ENCODE measurements around the gene EMP3.

DNA sequence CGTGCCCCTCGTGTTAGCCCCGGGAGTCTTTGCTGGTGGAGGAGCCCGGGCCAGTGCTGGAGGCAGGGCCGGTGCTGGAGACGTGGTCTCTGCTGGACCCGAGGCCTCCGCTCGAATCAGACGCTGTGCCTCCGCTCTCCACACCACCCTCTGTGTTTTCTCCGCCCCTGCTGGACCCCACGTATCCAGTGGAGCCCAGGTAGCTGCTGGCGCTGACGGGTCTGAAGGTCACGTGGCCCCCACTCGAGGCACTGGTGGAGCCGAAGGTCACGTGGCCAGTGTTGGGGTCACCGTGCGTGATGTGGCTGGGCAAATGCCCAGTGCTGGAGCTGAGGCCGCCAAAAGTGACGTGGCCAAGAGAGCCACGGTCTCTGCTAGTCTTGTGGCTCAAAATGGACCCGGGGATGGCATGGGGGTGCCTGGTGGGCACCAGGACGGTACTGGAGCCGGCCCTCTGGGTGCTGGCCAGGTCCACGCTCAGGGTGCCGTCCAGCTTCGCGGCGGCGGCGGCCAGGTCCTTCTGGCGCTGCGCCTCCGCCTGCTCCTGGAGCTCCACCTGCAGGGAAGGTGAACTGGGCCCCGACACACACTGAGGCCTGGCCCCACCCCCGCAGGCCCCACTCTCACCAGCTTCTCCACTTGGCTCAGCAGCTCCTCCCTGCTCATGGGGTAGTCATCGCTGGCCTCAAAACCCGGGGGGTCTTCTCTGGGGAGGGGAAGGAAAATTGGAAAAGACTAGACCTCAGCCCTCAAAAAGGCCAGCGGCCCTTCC lies 28.2 kb upstream of the EMP3 start:
- TF ChIP-seq, protein P1, sequence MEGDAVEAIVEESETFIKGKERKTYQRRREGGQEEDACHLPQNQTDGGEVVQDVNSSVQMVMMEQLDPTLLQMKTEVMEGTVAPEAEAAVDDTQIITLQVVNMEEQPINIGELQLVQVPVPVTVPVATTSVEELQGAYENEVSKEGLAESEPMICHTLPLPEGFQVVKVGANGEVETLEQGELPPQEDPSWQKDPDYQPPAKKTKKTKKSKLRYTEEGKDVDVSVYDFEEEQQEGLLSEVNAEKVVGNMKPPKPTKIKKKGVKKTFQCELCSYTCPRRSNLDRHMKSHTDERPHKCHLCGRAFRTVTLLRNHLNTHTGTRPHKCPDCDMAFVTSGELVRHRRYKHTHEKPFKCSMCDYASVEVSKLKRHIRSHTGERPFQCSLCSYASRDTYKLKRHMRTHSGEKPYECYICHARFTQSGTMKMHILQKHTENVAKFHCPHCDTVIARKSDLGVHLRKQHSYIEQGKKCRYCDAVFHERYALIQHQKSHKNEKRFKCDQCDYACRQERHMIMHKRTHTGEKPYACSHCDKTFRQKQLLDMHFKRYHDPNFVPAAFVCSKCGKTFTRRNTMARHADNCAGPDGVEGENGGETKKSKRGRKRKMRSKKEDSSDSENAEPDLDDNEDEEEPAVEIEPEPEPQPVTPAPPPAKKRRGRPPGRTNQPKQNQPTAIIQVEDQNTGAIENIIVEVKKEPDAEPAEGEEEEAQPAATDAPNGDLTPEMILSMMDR (IDR thresholded peaks at IDR 0.05 in 8 of 11, conservative IDR thresholded peaks at IDR 0.05 in 3 of 11): no peak
- TF ChIP-seq POLR2AphosphoS5 (IDR thresholded peaks at IDR 0.05): no peak

Measured in spleen (tissue), 7 donors.